ENCODE measurements around the gene PDHX.

Gene PDHX

DNA sequence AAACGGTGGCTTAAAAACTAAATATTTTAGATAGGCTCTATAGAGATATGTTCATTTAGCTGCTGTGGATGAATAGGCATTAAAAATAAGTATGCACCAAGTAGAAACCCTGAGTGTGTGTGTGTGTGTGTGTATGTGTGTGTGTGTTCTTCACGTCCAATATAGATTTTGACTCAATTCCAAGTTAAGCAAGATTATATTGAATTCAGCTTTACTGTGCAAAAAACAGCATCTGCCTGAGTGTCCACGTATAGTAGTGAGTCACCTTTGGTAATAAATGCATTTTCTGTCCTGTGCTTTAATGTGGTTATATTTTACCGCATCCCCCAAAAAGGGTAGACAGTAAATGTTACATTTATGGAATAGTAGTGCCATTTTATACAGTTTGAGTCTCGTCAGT lies 71.2 kb downstream of the PDHX start:
- Histone ChIP-seq H3K4me3 (ENCODE audit: low read length) (no peak overlapping the region), H3K36me3 (ENCODE audit: control insufficient read depth, insufficient read depth, low read length) (peaks cover 2% of the 10 kb centered on the region), H3K4me1 (ENCODE audit: control insufficient read depth, insufficient read depth, low read length) (no peaks in the 10 kb centered on the region), H3K27ac (ENCODE audit: low read depth, low read length) (no peak overlapping the region), H3K27me3 (ENCODE audit: control insufficient read depth, insufficient read depth, low read length) (no peaks in the 10 kb centered on the region), H3K9ac (ENCODE audit: low read length) (no peak overlapping the region)

GRCh38 chr11:34988294-34989255 lies 72.2 kb downstream of the PDHX start:
- Histone ChIP-seq H3K27ac (ENCODE audit: low read depth, low read length) (no peak overlapping the region), H3K27me3 (ENCODE audit: control insufficient read depth, insufficient read depth, low read length) (no peaks in the 10 kb centered on the region), H3K9ac (ENCODE audit: low read length) (no peak overlapping the region), H3K4me1 (ENCODE audit: control insufficient read depth, insufficient read depth, low read length) (no peaks in the 10 kb centered on the region), H3K4me3 (ENCODE audit: low read length) (no peak overlapping the region), H3K36me3 (ENCODE audit: control insufficient read depth, insufficient read depth, low read length) (peaks cover 2% of the 10 kb centered on the region)

DNA sequence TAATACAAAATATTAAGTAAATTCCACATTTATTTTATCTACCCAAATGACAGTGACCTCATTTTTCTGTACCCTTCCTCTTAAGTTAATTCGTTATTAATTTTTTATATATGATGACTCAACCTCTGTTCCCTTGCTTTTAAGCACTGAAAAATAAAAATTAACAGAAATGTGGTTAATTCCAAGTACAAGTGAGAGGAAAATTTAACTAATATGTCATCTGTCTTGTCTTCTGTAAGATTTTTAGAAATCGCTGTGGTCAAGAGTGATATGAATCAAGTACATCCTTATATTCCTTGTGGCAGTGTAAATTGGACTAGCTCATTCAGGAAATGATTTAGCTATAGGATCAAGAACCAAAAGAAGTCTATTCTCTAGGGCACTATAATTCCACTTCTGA lies 74.5 kb downstream of the PDHX start:
- no peaks in the 10 kb centered on the region for H3K27me3 ChIP-seq (ENCODE audit: control insufficient read depth, insufficient read depth, low read length)
- H3K4me1 ChIP-seq (ENCODE audit: control insufficient read depth, insufficient read depth, low read length), result no peaks in the 10 kb centered on the region
- no peak overlapping the region for H3K9ac ChIP-seq (ENCODE audit: low read length)
- H3K27ac ChIP-seq (ENCODE audit: low read depth, low read length), result no peak overlapping the region
- no peak overlapping the region for H3K4me3 ChIP-seq (ENCODE audit: low read length)
- no peaks in the 10 kb centered on the region for H3K36me3 ChIP-seq (ENCODE audit: control insufficient read depth, insufficient read depth, low read length)

- no peaks in the 10 kb centered on the region for H3K36me3 ChIP-seq (ENCODE audit: control insufficient read depth, insufficient read depth, low read length)
- H3K4me1 ChIP-seq (ENCODE audit: control insufficient read depth, insufficient read depth, low read length), result no peaks in the 10 kb centered on the region
- no peak overlapping the region for H3K27ac ChIP-seq (ENCODE audit: low read depth, low read length)
- no peaks in the 10 kb centered on the region for H3K27me3 ChIP-seq (ENCODE audit: control insufficient read depth, insufficient read depth, low read length)
- H3K9ac ChIP-seq (ENCODE audit: low read length), result no peak overlapping the region
- no peak overlapping the region for H3K4me3 ChIP-seq (ENCODE audit: low read length)
These were observed 78.4 kb downstream of the PDHX start for GRCh38 chr11:34994854-34995253.

DNA sequence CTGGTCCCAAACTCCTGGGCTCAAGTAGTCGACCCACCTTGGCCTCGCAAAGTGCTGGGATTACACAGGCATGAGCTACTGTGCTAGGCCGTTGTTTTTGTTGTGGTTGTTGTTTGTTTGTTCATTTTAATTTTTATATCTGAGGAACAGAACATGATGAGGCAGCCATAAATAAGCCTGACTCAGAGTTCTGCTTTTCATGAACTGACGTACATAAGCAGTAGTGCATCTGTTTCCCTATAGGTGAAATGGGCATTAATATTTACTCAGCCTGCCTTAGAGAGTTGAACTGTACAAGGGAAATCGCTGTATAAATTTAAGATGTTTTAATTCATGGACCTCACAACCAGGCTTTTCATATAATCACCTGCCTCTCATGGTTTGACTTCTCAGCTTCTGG lies 80.5 kb downstream of the PDHX start:
- H3K9ac ChIP-seq (ENCODE audit: low read length), result no peak overlapping the region
- H3K4me1 ChIP-seq (ENCODE audit: control insufficient read depth, insufficient read depth, low read length), result no peaks in the 10 kb centered on the region
- H3K4me3 ChIP-seq (ENCODE audit: low read length), result no peak overlapping the region
- H3K36me3 ChIP-seq (ENCODE audit: control insufficient read depth, insufficient read depth, low read length), result no peaks in the 10 kb centered on the region
- no peaks in the 10 kb centered on the region for H3K27me3 ChIP-seq (ENCODE audit: control insufficient read depth, insufficient read depth, low read length)
- H3K27ac ChIP-seq (ENCODE audit: low read depth, low read length), result no peak overlapping the region

GRCh38 chr11:34997952-34998528 lies 81.6 kb downstream of the PDHX start:
- H3K4me3 ChIP-seq (ENCODE audit: low read length), result no peak overlapping the region
- no peak overlapping the region for H3K9ac ChIP-seq (ENCODE audit: low read length)
- no peaks in the 10 kb centered on the region for H3K4me1 ChIP-seq (ENCODE audit: control insufficient read depth, insufficient read depth, low read length)
- no peak overlapping the region for H3K27ac ChIP-seq (ENCODE audit: low read depth, low read length)
- no peaks in the 10 kb centered on the region for H3K36me3 ChIP-seq (ENCODE audit: control insufficient read depth, insufficient read depth, low read length)
- no peaks in the 10 kb centered on the region for H3K27me3 ChIP-seq (ENCODE audit: control insufficient read depth, insufficient read depth, low read length)

DNA sequence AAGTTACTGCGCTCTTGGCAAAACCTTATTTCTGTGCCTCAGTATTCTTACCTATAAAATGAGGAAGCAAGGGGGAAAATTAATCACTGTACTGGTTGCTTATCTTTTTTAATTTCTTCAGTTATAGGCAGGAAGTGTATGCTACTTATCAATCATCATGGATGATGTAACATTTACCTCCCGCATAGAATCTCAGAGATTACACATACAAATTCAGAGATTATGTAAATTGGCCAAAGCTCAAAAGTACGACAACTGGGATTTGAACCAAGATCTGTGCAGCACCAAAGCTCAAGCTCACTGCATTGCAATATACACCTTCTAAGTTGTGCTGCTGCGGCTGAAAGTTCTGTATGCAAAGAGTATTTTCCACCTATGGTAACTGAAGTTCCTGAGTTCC lies 83.0 kb downstream of the PDHX start:
- H3K36me3 ChIP-seq (ENCODE audit: control insufficient read depth, insufficient read depth, low read length), result no peaks in the 10 kb centered on the region
- H3K9ac ChIP-seq (ENCODE audit: low read length), result no peak overlapping the region
- no peaks in the 10 kb centered on the region for H3K27me3 ChIP-seq (ENCODE audit: control insufficient read depth, insufficient read depth, low read length)
- no peak overlapping the region for H3K27ac ChIP-seq (ENCODE audit: low read depth, low read length)
- H3K4me3 ChIP-seq (ENCODE audit: low read length), result no peak overlapping the region
- no peaks in the 10 kb centered on the region for H3K4me1 ChIP-seq (ENCODE audit: control insufficient read depth, insufficient read depth, low read length)

DNA sequence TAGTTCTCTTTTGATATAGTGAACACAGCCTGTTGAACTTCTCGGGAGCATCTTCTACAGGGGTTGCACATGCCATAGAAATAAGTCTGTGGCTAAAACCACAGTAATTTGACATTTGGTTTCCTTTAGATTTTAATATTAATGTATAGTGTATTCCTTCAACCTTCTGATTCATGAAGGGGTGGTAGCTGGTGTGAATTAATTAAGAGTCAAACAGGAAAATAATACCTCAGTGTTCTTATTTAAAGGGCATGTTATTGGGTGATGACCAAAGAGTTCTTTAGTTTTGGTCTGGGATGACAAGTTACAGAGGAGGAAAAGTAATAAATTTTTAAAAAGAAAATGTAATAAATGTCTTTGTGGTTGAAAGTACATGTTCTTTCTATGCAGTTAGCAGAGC lies 86.8 kb downstream of the PDHX start:
- H3K36me3 ChIP-seq (ENCODE audit: control insufficient read depth, insufficient read depth, low read length), result no peaks in the 10 kb centered on the region
- no peak overlapping the region for H3K9ac ChIP-seq (ENCODE audit: low read length)
- no peaks in the 10 kb centered on the region for H3K4me1 ChIP-seq (ENCODE audit: control insufficient read depth, insufficient read depth, low read length)
- no peak overlapping the region for H3K27ac ChIP-seq (ENCODE audit: low read depth, low read length)
- no peak overlapping the region for H3K4me3 ChIP-seq (ENCODE audit: low read length)
- H3K27me3 ChIP-seq (ENCODE audit: control insufficient read depth, insufficient read depth, low read length), result no peaks in the 10 kb centered on the region

DNA sequence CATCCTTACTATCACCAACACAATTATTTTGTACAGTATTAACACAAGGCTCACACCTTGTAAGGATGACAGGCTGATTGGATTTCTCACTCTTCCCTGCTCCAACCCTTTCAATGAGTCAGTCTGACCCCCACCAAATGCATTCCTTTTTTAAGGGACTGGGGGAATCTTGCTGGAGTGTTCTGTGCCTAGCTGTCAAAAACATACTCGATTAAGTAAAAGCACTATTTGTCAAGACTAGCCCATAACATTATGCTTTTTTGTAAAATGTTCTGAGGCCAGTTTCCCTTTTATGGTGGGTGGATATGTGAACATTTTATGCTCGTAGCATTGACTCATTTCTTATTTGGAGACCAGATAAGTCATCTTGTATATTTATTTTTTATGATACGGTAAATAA lies 87.2 kb downstream of the PDHX start:
- Histone ChIP-seq H3K4me1 (ENCODE audit: control insufficient read depth, insufficient read depth, low read length) (no peaks in the 10 kb centered on the region), H3K36me3 (ENCODE audit: control insufficient read depth, insufficient read depth, low read length) (no peaks in the 10 kb centered on the region), H3K27ac (ENCODE audit: low read depth, low read length) (no peak overlapping the region)

DNA sequence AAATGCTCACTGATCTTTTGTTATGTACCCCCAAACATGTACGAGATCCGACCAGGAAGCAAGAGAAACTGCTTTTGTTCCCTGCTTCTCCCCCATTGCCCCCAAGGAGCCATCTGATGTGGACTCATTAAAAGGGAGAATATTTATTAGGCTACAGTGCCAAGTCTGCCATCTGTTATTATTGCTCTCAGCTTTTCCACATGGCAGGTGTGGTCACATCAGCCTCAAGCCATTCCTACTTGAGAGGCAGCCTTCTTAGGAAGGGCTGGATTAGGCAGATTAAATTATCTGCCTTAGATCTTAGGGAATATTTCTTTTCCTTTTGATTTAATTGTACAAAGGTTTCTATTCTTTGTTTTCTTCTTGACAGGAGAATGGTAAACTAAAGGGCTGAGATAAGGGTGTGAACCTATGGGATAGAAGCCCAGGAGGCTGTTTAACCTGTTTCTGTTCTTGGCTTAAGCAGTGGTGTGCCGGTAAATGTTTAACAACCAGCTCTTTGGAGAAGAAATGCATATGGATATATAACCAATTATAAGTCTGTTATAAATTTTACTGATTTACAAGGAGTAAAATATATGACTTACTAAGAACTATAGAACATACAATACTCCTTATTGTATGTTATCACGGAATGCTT lies 88.8 kb downstream of the PDHX start:
- Histone ChIP-seq H3K4me3 (ENCODE audit: low read length) (no peak overlapping the region), H3K27me3 (ENCODE audit: control insufficient read depth, insufficient read depth, low read length) (no peaks in the 10 kb centered on the region), H3K9ac (ENCODE audit: low read length) (no peak overlapping the region), H3K4me1 (ENCODE audit: control insufficient read depth, insufficient read depth, low read length) (peaks cover 7% of the 10 kb centered on the region), H3K27ac (ENCODE audit: low read depth, low read length) (no peak overlapping the region), H3K36me3 (ENCODE audit: control insufficient read depth, insufficient read depth, low read length) (no peaks in the 10 kb centered on the region)

More for the DNA sequence above, 87.2 kb downstream of the PDHX start:
- Histone ChIP-seq H3K27me3 (ENCODE audit: control insufficient read depth, insufficient read depth, low read length) (no peaks in the 10 kb centered on the region), H3K4me3 (ENCODE audit: low read length) (no peak overlapping the region), H3K9ac (ENCODE audit: low read length) (no peak overlapping the region)

- Histone ChIP-seq H3K9ac (ENCODE audit: low read length) (no peak overlapping the region), H3K27me3 (ENCODE audit: control insufficient read depth, insufficient read depth, low read length) (no peaks in the 10 kb centered on the region), H3K36me3 (ENCODE audit: control insufficient read depth, insufficient read depth, low read length) (no peaks in the 10 kb centered on the region), H3K4me3 (ENCODE audit: low read length) (no peak overlapping the region), H3K27ac (ENCODE audit: low read depth, low read length) (no peak overlapping the region), H3K4me1 (ENCODE audit: control insufficient read depth, insufficient read depth, low read length) (peaks cover 8% of the 10 kb centered on the region)
These were observed 90.1 kb downstream of the PDHX start for GRCh38 chr11:35006389-35007128.

GRCh38 chr11:35007277-35007676 lies 90.9 kb downstream of the PDHX start:
- Histone ChIP-seq H3K27me3 (ENCODE audit: control insufficient read depth, insufficient read depth, low read length) (no peaks in the 10 kb centered on the region), H3K9ac (ENCODE audit: low read length) (no peak overlapping the region), H3K4me1 (ENCODE audit: control insufficient read depth, insufficient read depth, low read length) (peaks cover 8% of the 10 kb centered on the region), H3K36me3 (ENCODE audit: control insufficient read depth, insufficient read depth, low read length) (no peaks in the 10 kb centered on the region), H3K27ac (ENCODE audit: low read depth, low read length) (no peak overlapping the region), H3K4me3 (ENCODE audit: low read length) (no peak overlapping the region)
